ENCODE results near the gene TIMM23.

The TIMM23 gene

DNA sequence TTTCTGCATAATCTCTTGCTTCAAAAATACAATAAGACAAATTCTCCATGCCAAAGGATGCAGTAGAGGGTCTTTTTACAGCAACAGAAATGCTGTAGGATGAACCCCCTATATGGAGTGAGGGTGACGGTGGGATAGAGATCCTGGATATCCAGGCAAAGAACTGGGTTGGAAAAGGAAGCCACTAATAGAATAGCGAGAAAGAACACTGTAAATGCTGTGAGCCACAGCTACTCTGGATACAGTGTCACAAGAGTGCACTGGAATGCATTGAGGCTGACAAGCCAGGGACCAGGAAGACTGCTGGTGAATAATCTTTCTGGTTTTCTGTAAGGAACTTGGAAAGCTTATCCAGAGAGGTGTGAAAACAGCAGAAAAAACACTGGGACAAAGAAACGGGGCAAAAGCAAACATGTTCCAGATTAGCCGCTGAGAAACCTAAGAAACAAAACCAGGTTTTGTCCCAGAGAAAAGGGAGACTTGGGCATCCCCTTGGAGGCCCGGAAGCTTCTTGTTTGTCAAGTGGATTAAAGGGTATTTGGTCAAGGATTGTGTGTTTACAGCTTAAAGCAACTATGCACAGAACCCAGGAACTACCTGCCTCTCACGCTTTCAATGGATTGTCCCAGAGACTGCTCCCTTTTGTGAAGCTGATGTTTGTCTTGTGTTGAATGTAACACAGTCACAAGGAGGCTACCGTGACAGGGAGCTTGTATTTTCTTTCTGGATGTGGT lies 79.9 kb downstream of the TIMM23 start:
- DNase-seq (ENCODE audit: low read depth in 1 of 2, low spot score in 1 of 2) = no peak

- DNase-seq (ENCODE audit: low read depth in 1 of 2, low spot score in 1 of 2) = no peak
Measured at GRCh38 chr10:46052791-46053375, 80.6 kb downstream of the TIMM23 start.

Data from activated CD4-positive, alpha-beta T cell treated with anti-CD3 and anti-CD28 coated beads, Interleukin-2, amount 50 U/mL, for 24 hours (primary cell).